ENCODE measurements around the gene ZDHHC5. TPM values are rescaled to one million over a fixed set of nuclear protein-coding genes. Genes with fewer than 3 reads are reported as not detected.

ZDHHC5 gene
- total and polyA plus RNA-seq, 2 of the 13 experiments (the other 11 are each of a cell fraction or from before 2014, with no cell fraction given): 26.6 to 34.0 TPM

DNA sequence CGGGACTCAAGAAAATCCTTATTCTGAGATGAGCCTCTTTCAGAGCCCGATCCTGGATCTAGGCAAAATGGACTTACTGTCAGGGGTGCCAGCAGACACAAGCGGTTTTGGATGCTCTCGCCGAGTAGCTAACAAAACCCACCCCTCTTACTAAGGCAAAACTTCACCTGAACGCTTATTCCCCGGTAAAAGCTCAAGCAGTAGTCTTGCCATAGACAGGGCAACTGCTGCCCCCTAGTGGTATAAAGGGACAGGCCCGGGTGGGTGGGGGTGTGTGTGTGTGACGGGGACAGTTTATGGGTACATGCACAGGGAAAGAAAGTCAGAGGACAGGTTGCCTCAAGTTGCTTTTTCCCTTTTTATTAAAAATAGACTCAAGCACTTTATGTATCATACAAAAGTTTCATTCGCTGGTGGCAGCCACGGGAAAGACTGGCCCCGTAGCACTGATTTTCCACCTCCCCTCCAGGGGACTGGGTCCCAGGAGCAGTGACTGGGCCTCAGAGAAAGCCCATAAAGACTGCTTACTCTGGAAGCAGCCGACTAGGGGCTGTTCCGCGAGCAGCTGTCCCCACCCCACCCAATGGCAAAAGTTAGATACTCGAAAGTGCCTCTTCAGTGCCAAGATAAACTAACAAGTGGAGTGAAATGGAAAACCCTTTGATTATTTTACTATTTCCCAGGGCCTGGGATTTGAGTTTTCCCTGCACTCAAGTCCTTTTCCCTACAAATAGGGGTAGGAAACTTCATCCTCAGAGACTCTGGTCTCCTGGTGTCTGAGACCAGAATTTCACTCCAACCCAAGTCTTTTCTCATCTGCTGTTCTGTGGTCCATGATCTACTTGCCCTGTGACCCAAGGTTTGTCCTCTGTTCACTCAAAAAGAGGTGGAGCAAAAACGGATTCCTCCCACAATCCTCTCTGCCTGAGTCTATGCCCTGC, 22.9 kb upstream of the ZDHHC5 start (continued):
- TF ChIP-seq, protein P1, sequence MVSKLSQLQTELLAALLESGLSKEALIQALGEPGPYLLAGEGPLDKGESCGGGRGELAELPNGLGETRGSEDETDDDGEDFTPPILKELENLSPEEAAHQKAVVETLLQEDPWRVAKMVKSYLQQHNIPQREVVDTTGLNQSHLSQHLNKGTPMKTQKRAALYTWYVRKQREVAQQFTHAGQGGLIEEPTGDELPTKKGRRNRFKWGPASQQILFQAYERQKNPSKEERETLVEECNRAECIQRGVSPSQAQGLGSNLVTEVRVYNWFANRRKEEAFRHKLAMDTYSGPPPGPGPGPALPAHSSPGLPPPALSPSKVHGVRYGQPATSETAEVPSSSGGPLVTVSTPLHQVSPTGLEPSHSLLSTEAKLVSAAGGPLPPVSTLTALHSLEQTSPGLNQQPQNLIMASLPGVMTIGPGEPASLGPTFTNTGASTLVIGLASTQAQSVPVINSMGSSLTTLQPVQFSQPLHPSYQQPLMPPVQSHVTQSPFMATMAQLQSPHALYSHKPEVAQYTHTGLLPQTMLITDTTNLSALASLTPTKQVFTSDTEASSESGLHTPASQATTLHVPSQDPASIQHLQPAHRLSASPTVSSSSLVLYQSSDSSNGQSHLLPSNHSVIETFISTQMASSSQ (IDR thresholded peaks at IDR 0.05; ENCODE audit: low read depth): no peak
- TF ChIP-seq, protein P1 (CRISPR knock-in tag; IDR thresholded peaks at IDR 0.05; ENCODE audit: borderline replicate concordance): no peak
- no peak for TF ChIP-seq GMEB1 (CRISPR knock-in tag; IDR thresholded peaks at IDR 0.05; ENCODE audit: borderline replicate concordance)
- no peak for TF ChIP-seq ZNF614 (CRISPR knock-in tag; IDR thresholded peaks at IDR 0.05; ENCODE audit: borderline replicate concordance)
- TF ChIP-seq, protein P2, sequence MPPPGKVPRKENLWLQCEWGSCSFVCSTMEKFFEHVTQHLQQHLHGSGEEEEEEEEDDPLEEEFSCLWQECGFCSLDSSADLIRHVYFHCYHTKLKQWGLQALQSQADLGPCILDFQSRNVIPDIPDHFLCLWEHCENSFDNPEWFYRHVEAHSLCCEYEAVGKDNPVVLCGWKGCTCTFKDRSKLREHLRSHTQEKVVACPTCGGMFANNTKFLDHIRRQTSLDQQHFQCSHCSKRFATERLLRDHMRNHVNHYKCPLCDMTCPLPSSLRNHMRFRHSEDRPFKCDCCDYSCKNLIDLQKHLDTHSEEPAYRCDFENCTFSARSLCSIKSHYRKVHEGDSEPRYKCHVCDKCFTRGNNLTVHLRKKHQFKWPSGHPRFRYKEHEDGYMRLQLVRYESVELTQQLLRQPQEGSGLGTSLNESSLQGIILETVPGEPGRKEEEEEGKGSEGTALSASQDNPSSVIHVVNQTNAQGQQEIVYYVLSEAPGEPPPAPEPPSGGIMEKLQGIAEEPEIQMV (CRISPR knock-in tag; IDR thresholded peaks at IDR 0.05; ENCODE audit: low read depth): no peak
- TF ChIP-seq RARG (CRISPR knock-in tag; IDR thresholded peaks at IDR 0.05; ENCODE audit: low read depth): no peak
- TF ChIP-seq TBL1XR1 (IDR thresholded peaks at IDR 0.05; ENCODE audit: borderline replicate concordance, low read length, partially characterized antibody): no peak
- TF ChIP-seq ZNF326 (CRISPR knock-in tag; IDR thresholded peaks at IDR 0.05; ENCODE audit: borderline replicate concordance): peak; percentile 58; the same call in 1 of the 2 replicates
- no peak for TF ChIP-seq DNMT1 (CRISPR knock-in tag; IDR thresholded peaks at IDR 0.05)
- TF ChIP-seq ZNF350 (CRISPR knock-in tag; IDR thresholded peaks at IDR 0.05; ENCODE audit: borderline replicate concordance, low read depth): 0 out of 2 replicates have a peak, but pooled peaks have one; percentile 12
- no peak for TF ChIP-seq RXRB (CRISPR knock-in tag; IDR thresholded peaks at IDR 0.05; ENCODE audit: borderline replicate concordance)
- no peak for TF ChIP-seq CREB3 (CRISPR knock-in tag; IDR thresholded peaks at IDR 0.05)
- TF ChIP-seq ZNF564 (CRISPR knock-in tag; IDR thresholded peaks at IDR 0.05): no peak
- TF ChIP-seq STAG1 (CRISPR knock-in tag; IDR thresholded peaks at IDR 0.05): peak; percentile 73
- TF ChIP-seq, protein P3, sequence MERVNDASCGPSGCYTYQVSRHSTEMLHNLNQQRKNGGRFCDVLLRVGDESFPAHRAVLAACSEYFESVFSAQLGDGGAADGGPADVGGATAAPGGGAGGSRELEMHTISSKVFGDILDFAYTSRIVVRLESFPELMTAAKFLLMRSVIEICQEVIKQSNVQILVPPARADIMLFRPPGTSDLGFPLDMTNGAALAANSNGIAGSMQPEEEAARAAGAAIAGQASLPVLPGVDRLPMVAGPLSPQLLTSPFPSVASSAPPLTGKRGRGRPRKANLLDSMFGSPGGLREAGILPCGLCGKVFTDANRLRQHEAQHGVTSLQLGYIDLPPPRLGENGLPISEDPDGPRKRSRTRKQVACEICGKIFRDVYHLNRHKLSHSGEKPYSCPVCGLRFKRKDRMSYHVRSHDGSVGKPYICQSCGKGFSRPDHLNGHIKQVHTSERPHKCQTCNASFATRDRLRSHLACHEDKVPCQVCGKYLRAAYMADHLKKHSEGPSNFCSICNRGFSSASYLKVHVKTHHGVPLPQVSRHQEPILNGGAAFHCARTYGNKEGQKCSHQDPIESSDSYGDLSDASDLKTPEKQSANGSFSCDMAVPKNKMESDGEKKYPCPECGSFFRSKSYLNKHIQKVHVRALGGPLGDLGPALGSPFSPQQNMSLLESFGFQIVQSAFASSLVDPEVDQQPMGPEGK (CRISPR knock-in tag; IDR thresholded peaks at IDR 0.05): peak; percentile 32; the same call in 1 of the 2 replicates
- no peak for TF ChIP-seq MED8 (CRISPR knock-in tag; IDR thresholded peaks at IDR 0.05; ENCODE audit: insufficient replicate concordance)
- TF ChIP-seq ELF1 (CRISPR knock-in tag; IDR thresholded peaks at IDR 0.05): peak; percentile 20; the same call in 1 of the 2 replicates
- TF ChIP-seq IKZF1 (IDR thresholded peaks at IDR 0.05): no peak
